Upper lobe of left lung (tissue), 4 donors: ENCODE results near the gene WASF2.

Experiments used
- CTCF ChIP-seq, 6 experiments: fragments of 450-650 bp in 4 of 6; fragments of 200-600 bp in 2 of 6; sonication (generic) in 2 of 6; IDR thresholded peaks; one replicate each; pipeline ENCODE4 v1.5.1; 2016 to 2019; ENCODE audit warnings: antibody characterized with exemption in 6 of 6
- EP300 ChIP-seq, 4 donors: sonication (generic); formaldehyde crosslinking; IDR thresholded peaks; one replicate each; pipeline ENCODE4 v1.5.1; 2017; ENCODE audit warnings: antibody characterized with exemption in 4 of 4, control low read depth in 2 of 4
- POLR2A ChIP-seq, 4 donors: fragments of 450-650 bp; IDR thresholded peaks; one replicate each; pipeline ENCODE4 v1.5.1; 2016 to 2017; ENCODE audit warnings: antibody characterized with exemption in 4 of 4, mild to moderate bottlenecking in 2 of 4
- POLR2AphosphoS5 ChIP-seq, 2 donors: sonication (generic); formaldehyde crosslinking; IDR thresholded peaks; one replicate each; pipeline ENCODE4 v1.5.1; 2017; ENCODE audit warnings: antibody characterized with exemption in 2 of 2

- TF ChIP-seq POLR2A (IDR thresholded peaks at IDR 0.05) (no peak), CTCF (IDR thresholded peaks at IDR 0.05) (no peak), POLR2AphosphoS5 (IDR thresholded peaks at IDR 0.05) (no peak), EP300 (IDR thresholded peaks at IDR 0.05) (no peak)
These were observed 16.7 kb upstream of the WASF2 start for GRCh38 chr1:27506703-27507102.
